CD4-positive, alpha-beta T cell treated with Interleukin-2 at 100 ng/mL for 4 hours (primary cell): ENCODE measurements around the gene VWA5B2.

Experiments used
- DNase-seq: peaks from one replicate; pipeline ENCODE4 v3.0.0-alpha.2; 2020; ENCODE audit warnings: low spot score

VWA5B2 gene

DNA sequence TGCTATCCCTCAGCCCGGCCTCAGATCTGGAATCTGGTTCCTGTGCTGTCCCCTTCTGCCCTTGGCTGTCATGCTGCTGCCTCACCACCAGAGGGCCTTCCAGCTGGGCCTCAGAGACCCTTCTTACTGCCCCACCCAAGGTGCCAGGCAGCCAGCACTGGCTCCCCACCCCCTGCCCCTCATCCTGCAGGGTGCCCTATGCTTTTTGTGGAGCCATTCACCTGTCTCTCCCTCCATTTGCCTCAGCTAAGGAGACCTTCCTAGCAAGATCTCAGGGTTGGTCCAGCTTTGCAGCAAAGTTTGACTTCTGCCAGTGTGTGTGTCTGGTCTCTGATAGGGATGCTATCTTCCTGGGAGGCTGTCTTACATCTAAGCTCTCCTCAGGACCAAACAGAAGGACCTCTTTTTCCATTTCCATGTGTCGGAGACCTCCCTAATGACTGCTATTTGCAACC is 1.9 kb upstream of the VWA5B2 start:
- peak; percentile 60 for DNase-seq

DNA sequence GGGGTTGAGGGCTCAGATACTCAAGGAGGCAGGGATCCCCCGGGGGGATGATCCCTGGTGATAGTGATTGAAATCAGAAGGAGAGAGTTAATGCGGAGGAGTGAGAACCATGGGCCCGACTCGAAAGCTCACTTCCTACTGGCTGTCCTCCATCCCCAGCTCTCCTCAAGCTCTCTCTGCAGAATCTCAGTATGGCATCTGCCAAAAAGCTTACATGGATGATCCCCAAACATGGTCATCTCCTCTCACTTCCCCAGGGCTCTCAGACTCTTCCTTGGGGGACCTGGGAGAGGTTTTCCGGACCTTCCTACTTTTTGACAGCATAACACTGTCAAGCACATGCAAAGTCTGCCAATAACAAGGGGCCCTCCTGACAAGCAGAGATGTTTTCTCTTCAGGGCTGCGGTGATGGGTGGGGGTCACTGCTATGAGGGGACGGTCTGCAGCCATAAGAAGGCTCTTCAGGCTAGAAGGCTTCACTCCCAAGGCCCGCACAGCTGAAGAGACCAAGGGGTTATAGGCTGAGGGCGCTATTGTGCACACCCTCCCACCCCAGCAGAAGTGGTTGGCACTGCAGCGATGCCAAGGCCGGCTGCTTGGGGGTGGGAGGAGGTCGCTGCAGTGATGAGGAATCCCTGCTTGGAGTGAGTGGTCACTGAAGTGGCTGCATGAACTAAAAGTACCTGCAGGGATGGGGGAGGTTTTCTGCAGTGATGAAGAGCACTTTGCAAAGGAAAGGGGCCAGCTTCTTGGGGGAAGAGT is 828 bp upstream of the VWA5B2 start:
- no peak for DNase-seq

GRCh38 chr3:184230081-184230602 is 757 bp downstream of the VWA5B2 start:
- DNase-seq = no peak

GRCh38 chr3:184230603-184231528 is 1.5 kb downstream of the VWA5B2 start:
- DNase-seq = no peak

DNA sequence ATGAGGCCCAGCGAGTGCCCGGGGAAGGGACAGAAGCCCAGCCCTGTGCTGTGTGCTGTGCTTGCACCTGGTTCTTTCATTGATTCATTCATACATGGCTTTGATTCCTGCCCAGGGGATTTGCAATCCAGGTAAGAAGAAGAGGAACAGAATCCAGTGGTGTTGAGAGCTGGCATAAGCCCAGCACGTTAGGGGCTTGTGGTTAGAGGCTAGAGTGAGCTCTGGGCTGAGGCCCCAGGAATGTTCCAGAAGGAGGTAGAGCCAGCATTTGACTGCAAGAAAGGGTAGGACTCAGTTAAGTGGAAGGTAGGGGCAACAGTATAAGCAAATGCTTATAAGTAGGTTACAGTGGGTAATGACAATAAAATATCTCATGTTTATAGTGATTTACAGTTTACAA is 2.3 kb downstream of the VWA5B2 start:
- no peak for DNase-seq

DNA sequence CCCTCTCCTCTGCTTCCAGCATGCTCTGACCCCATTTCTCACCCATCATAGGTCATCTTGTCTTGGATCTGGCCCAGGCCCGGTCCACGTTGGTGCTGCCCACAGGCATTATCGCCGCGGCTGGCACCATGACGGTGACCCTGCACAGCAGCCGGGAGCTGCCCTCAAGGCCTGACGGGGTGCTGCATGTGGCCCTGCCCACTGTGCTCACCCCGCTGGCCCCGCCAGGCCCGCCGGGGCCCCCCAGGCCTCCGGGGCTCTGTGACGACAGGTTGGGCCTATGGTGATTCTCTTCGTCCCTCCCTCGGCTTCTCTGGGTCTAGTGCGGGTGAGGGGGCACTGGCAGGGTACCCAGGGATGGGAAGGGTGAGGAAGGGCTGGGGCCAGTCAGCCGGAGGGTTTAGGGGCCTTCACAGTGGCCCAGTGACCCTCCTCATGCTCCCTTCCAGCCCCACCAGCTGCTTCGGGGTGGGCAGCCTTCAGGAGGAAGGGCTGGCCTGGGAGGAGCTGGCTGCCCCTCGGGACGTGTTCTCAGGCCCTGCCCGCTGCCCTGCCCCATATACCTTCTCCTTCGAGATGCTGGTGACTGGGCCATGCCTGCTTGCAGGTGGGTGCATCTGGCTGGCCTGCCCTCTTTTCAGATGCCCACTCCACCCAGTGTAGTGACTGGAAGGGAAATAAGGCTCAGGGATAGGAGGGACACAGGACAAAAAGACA is 3.9 kb downstream of the VWA5B2 start:
- no peak for DNase-seq

- DNase-seq = no peak
Measured at GRCh38 chr3:184234224-184234623, 4.8 kb downstream of the VWA5B2 start.

GRCh38 chr3:184234671-184235380 is 5.4 kb downstream of the VWA5B2 start:
- no peak for DNase-seq

GRCh38 chr3:184235381-184236032 is 6.1 kb downstream of the VWA5B2 start:
- no peak for DNase-seq

GRCh38 chr3:184236033-184236410 is 6.6 kb downstream of the VWA5B2 start:
- DNase-seq = no peak

DNA sequence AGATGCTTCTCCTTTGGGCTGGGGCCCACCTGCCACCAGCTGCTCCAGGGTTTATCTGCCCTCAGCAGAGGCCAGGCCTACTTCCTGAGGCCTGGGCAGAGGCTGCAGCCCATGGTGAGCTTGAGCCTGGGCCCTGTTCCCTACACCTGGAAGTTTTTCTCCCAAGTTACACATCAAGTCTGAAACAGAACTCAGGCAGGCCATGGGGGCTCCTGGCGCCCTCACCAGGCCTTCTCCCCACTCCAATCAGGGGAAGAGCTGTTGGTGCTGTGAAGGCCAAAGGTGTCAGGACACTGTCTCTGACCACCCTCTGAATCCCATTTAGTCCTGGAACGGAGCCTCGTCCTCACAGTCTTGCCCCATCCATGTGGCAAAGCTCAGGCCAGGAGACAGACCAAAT is 7.3 kb downstream of the VWA5B2 start:
- no peak for DNase-seq

- DNase-seq = no peak
Measured at GRCh38 chr3:184237211-184237610, 7.8 kb downstream of the VWA5B2 start.

DNA sequence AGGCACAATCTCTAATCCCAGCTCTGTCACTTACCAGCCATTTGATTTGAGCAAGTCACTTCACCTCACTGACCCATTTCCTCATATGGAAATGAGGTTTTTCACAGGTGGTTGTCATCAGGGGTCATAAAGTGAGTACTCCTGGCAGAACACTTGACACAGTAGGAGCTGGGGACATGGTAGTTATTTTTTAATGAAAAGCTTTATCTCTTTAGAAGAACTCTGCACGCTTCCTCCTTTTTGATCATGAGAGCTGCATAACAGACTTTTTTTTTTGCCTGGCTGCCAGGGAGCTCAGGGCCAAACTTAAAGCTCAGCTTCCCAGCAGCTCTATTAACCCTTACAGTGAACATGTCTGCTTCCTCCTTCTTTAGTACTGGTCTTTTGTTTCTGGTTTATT is 8.4 kb downstream of the VWA5B2 start:
- no peak for DNase-seq

GRCh38 chr3:184238246-184238818 is 8.9 kb downstream of the VWA5B2 start:
- DNase-seq = no peak

GRCh38 chr3:184239221-184239620 is 9.8 kb downstream of the VWA5B2 start:
- no peak for DNase-seq

- DNase-seq = no peak
Measured at GRCh38 chr3:184239708-184240107, 10.3 kb downstream of the VWA5B2 start.

- no peak for DNase-seq
Measured at GRCh38 chr3:184240384-184241140, 11.2 kb downstream of the VWA5B2 start.

DNA sequence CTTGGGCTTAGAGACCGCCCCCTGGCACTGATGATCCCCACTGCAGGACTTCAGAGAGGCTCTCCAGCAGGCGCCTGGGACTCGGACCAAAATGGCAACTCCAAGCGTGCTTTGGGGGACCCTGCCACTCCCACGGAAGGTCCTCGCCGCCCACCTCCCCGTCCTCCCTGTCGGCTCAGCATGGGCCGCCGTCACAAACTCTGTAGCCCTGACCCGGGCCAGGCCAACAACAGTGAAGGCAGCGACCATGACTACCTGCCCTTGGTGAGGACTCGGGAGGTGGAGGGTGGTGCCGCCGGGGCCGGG is 11.7 kb downstream of the VWA5B2 start:
- no peak for DNase-seq

- DNase-seq = no peak
Measured at GRCh38 chr3:184241447-184242296, 12.3 kb downstream of the VWA5B2 start.
